ENCODE data around the gene ZNF560. TPM values are rescaled to one million over a fixed set of nuclear protein-coding genes. Genes with fewer than 3 reads are reported as not detected.

ZNF560 gene
- total and polyA plus RNA-seq, 9 of the 15 experiments (the other 6 are each of a cell fraction or from before 2014, with no cell fraction given), result 0.04 to 0.18 (median 0.05) TPM; not detected in 3

GRCh38 chr19:9538183-9539058 is 40.0 kb upstream of the ZNF560 start, which contains the start of gene ZNF426 (continued):
- 0 out of 2 replicates have a peak, but pooled peaks have one; percentile 34 for TF ChIP-seq FOXM1 (IDR thresholded peaks at IDR 0.05; ENCODE audit: low read depth)
- no peak for TF ChIP-seq FOXM1 (CRISPR knock-in tag; IDR thresholded peaks at IDR 0.05; ENCODE audit: low read depth)
- peak; percentile 13; the same call in 1 of the 2 replicates for TF ChIP-seq ZEB2 (IDR thresholded peaks at IDR 0.05)
- TF ChIP-seq, protein P1, sequence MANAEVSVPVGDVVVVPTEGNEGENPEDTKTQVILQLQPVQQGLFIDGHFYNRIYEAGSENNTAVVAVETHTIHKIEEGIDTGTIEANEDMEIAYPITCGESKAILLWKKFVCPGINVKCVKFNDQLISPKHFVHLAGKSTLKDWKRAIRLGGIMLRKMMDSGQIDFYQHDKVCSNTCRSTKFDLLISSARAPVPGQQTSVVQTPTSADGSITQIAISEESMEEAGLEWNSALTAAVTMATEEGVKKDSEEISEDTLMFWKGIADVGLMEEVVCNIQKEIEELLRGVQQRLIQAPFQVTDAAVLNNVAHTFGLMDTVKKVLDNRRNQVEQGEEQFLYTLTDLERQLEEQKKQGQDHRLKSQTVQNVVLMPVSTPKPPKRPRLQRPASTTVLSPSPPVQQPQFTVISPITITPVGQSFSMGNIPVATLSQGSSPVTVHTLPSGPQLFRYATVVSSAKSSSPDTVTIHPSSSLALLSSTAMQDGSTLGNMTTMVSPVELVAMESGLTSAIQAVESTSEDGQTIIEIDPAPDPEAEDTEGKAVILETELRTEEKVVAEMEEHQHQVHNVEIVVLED (CRISPR knock-in tag; IDR thresholded peaks at IDR 0.05), result peak; percentile 73
- peak; percentile 52; the same call in 1 of the 2 replicates for TF ChIP-seq SP1 (CRISPR knock-in tag; IDR thresholded peaks at IDR 0.05)
- peak; percentile 78 for TF ChIP-seq RBBP5 (IDR thresholded peaks at IDR 0.05; ENCODE audit: borderline replicate concordance, insufficient read depth, low read length, poor library complexity, severe bottlenecking)
- peak; percentile 31; the same call in 1 of the 2 replicates for TF ChIP-seq ZNF316 (IDR thresholded peaks at IDR 0.05)
- TF ChIP-seq MNT (conservative IDR thresholded peaks at IDR 0.05), result peak; percentile 29 to 75; a peak in 3 of 4 replicates
- 0 out of 2 replicates have a peak, but pooled peaks have one; percentile 24 for TF ChIP-seq IRF1 (CRISPR knock-in tag; IDR thresholded peaks at IDR 0.05; ENCODE audit: borderline replicate concordance)
- TF ChIP-seq, protein P2, sequence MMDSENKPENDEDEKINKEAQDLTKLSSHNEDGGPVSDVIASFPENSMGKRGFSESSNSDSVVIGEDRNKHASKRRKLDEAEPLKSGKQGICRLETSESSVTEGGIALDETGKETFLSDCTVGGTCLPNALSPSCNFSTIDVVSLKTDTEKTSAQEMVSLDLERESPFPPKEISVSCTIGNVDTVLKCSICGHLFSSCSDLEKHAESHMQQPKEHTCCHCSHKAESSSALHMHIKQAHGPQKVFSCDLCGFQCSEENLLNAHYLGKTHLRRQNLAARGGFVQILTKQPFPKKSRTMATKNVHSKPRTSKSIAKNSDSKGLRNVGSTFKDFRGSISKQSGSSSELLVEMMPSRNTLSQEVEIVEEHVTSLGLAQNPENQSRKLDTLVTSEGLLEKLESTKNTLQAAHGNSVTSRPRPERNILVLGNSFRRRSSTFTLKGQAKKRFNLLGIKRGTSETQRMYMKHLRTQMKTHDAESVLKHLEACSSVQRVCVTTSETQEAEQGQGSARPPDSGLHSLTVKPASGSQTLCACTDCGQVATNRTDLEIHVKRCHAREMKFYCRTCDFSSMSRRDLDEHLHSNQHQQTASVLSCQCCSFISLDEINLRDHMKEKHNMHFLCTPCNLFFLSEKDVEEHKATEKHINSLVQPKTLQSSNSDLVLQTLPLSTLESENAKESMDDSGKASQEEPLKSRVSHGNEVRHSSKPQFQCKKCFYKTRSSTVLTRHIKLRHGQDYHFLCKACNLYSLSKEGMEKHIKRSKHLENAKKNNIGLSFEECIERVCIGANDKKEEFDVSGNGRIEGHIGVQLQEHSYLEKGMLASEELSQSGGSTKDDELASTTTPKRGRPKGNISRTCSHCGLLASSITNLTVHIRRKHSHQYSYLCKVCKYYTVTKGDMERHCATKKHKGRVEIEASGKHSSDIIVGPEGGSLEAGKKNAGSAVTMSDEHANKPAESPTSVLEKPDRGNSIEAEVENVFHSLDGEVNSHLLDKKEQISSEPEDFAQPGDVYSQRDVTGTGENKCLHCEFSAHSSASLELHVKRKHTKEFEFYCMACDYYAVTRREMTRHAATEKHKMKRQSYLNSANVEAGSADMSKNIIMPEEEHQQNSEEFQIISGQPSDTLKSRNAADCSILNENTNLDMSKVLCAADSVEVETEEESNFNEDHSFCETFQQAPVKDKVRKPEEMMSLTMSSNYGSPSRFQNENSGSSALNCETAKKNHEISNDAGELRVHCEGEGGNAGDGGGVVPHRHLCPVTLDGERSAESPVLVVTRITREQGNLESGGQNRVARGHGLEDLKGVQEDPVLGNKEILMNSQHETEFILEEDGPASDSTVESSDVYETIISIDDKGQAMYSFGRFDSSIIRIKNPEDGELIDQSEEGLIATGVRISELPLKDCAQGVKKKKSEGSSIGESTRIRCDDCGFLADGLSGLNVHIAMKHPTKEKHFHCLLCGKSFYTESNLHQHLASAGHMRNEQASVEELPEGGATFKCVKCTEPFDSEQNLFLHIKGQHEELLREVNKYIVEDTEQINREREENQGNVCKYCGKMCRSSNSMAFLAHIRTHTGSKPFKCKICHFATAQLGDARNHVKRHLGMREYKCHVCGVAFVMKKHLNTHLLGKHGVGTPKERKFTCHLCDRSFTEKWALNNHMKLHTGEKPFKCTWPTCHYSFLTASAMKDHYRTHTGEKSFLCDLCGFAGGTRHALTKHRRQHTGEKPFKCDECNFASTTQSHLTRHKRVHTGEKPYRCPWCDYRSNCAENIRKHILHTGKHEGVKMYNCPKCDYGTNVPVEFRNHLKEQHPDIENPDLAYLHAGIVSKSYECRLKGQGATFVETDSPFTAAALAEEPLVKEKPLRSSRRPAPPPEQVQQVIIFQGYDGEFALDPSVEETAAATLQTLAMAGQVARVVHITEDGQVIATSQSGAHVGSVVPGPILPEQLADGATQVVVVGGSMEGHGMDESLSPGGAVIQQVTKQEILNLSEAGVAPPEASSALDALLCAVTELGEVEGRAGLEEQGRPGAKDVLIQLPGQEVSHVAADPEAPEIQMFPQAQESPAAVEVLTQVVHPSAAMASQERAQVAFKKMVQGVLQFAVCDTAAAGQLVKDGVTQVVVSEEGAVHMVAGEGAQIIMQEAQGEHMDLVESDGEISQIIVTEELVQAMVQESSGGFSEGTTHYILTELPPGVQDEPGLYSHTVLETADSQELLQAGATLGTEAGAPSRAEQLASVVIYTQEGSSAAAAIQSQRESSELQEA (IDR thresholded peaks at IDR 0.05; ENCODE audit: low read depth), result peak; percentile 57

Measured in K562 (cell line).